ENCODE results near the gene SPRED2.

The SPRED2 gene

GRCh38 chr2:65436824-65437221 is 4.4 kb upstream of the SPRED2 start:
- Histone ChIP-seq H3K27ac (ENCODE audit: low read depth, low read length) (no peak overlapping the region), H3K4me3 (ENCODE audit: low read length) (peak overlapping the region; percentile 75)

DNA sequence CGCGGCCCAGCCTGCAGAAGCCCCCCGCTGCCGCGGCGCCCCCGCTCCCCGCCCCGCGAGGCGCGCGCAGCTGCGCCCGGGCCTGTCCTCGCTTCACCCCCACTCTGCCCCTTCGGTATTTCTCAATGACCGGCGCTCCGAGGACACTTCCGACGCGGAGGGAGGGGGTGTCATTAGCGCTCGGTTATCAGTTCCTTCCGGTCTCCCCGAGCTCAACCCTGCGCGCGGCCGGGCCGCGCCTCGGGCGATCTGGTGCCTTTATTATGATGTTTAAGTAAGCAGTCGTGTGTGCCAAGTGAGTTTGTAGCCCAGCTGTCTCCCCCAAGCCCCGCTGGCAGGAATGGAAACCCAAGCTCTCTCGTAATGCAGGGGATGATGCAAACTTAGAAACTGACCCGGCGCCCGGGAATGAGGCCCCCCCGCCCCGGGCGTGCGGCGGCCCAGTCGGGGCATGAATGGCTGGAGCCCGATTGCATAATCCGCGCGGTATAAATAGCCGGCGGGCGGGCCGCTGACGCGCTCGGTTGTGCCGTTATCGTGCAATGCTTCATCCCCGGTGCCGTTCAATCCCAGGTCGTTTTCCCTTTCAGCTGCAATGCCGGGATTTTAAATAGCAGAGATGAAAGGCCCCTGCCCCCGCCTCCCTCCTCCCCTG is 3.9 kb upstream of the SPRED2 start:
- H3K4me3 ChIP-seq (ENCODE audit: low read length): peak overlapping the region; percentile 75
- TF ChIP-seq CTCF (IDR thresholded peaks at IDR 0.05; ENCODE audit: low read depth, low read length, poor library complexity, severe bottlenecking): no peak
- TF ChIP-seq EZH2phosphoT487 (IDR thresholded peaks at IDR 0.05; ENCODE audit: borderline replicate concordance, low read length): no peak
- peaks cover 18% of the 10 kb centered on the region for H3F3A ChIP-seq (ENCODE audit: control insufficient read depth, insufficient read depth)
- no peaks in the 10 kb centered on the region for H3K36me3 ChIP-seq (ENCODE audit: control insufficient read depth, low read length)
- H3K4me1 ChIP-seq (ENCODE audit: control insufficient read depth, low read length): peaks cover 23% of the 10 kb centered on the region
- peaks cover 19% of the 10 kb centered on the region for H3K27me3 ChIP-seq (ENCODE audit: control insufficient read depth, low read length)
- H3K79me2 ChIP-seq (ENCODE audit: control insufficient read depth, low read length): peaks cover 7% of the 10 kb centered on the region; the same call in 1 of the 2 replicates
- no peaks in the 10 kb centered on the region for H4K20me1 ChIP-seq (ENCODE audit: control insufficient read depth, insufficient read depth, low read depth, low read length)
- H3K27ac ChIP-seq (ENCODE audit: low read depth, low read length): peak overlapping the region; percentile 30
- no peaks in the 10 kb centered on the region for H3K9me2 ChIP-seq (replicated peaks; ENCODE audit: control insufficient read depth, low read length)
- H3K9me3 ChIP-seq (ENCODE audit: control insufficient read depth, insufficient read depth, low read length): no peaks in the 10 kb centered on the region
- H3K4me2 ChIP-seq (ENCODE audit: low read length): peak overlapping the region; percentile 73

More at GRCh38 chr2:65436824-65437221, 4.4 kb upstream of the SPRED2 start:
- Histone ChIP-seq H3F3A (ENCODE audit: control insufficient read depth, insufficient read depth) (peaks cover 18% of the 10 kb centered on the region), H3K79me2 (ENCODE audit: control insufficient read depth, low read length) (peaks cover 2% of the 10 kb centered on the region; the same call in 1 of the 2 replicates), H4K20me1 (ENCODE audit: control insufficient read depth, insufficient read depth, low read depth, low read length) (no peaks in the 10 kb centered on the region), H3K9me2 (replicated peaks; ENCODE audit: control insufficient read depth, low read length) (no peaks in the 10 kb centered on the region), H3K9me3 (ENCODE audit: control insufficient read depth, insufficient read depth, low read length) (no peaks in the 10 kb centered on the region), H3K4me2 (ENCODE audit: low read length) (peak overlapping the region; percentile 73), H3K27me3 (ENCODE audit: control insufficient read depth, low read length) (peaks cover 19% of the 10 kb centered on the region), H3K4me1 (ENCODE audit: control insufficient read depth, low read length) (peaks cover 23% of the 10 kb centered on the region), H3K36me3 (ENCODE audit: control insufficient read depth, low read length) (no peaks in the 10 kb centered on the region)
- TF ChIP-seq EZH2phosphoT487 (IDR thresholded peaks at IDR 0.05; ENCODE audit: borderline replicate concordance, low read length) (no peak), CTCF (IDR thresholded peaks at IDR 0.05; ENCODE audit: low read depth, low read length, poor library complexity, severe bottlenecking) (no peak)

GRCh38 chr2:65435625-65436168 is 3.3 kb upstream of the SPRED2 start:
- no peaks in the 10 kb centered on the region for H3K9me2 ChIP-seq (replicated peaks; ENCODE audit: control insufficient read depth, low read length)
- peaks cover 7% of the 10 kb centered on the region; the same call in 1 of the 2 replicates for H3K79me2 ChIP-seq (ENCODE audit: control insufficient read depth, low read length)
- H3K4me1 ChIP-seq (ENCODE audit: control insufficient read depth, low read length): peaks cover 23% of the 10 kb centered on the region
- no peaks in the 10 kb centered on the region for H3K9me3 ChIP-seq (ENCODE audit: control insufficient read depth, insufficient read depth, low read length)
- H3F3A ChIP-seq (ENCODE audit: control insufficient read depth, insufficient read depth): peaks cover 18% of the 10 kb centered on the region
- no peaks in the 10 kb centered on the region for H3K36me3 ChIP-seq (ENCODE audit: control insufficient read depth, low read length)
- H3K27me3 ChIP-seq (ENCODE audit: control insufficient read depth, low read length): peaks cover 19% of the 10 kb centered on the region
- H3K4me3 ChIP-seq (ENCODE audit: low read length): peak overlapping the region; percentile 75
- no peaks in the 10 kb centered on the region for H4K20me1 ChIP-seq (ENCODE audit: control insufficient read depth, insufficient read depth, low read depth, low read length)
- H3K27ac ChIP-seq (ENCODE audit: low read depth, low read length): peak overlapping the region; percentile 30
- peak overlapping the region; percentile 73 for H3K4me2 ChIP-seq (ENCODE audit: low read length)
- no peak for TF ChIP-seq EZH2phosphoT487 (IDR thresholded peaks at IDR 0.05; ENCODE audit: borderline replicate concordance, low read length)
- no peak for TF ChIP-seq CTCF (IDR thresholded peaks at IDR 0.05; ENCODE audit: low read depth, low read length, poor library complexity, severe bottlenecking)
